Occipital lobe (tissue), 1 donor: ENCODE measurements around the gene OR5B2. TPM values are rescaled to one million over a fixed set of nuclear protein-coding genes. Genes with fewer than 3 reads are reported as not detected.

Source experiments
- total RNA-seq: library from RNA; depleted of rRNA; stranded (reverse); fragments of >200 nt; gene quantifications from one replicate; pipeline ENCODE4 v1.2.3, GENCODE V29; 2014

The OR5B2 gene
- total RNA-seq, 1 donor from 2014 or later, result not detected

Other genes starting within 250 kb of the OR5B2 start
- not detected for gene OR9Q2, start 239.1 kb downstream of the OR5B2 start, total RNA-seq
- gene OR1S2, start 224.0 kb downstream of the OR5B2 start, total RNA-seq, result not detected
- gene OR1S1, start 215.4 kb downstream of the OR5B2 start, total RNA-seq, result not detected
- not detected for gene OR10Q1, start 199.2 kb downstream of the OR5B2 start, total RNA-seq
- not detected for gene OR10W1, start 159.9 kb downstream of the OR5B2 start, total RNA-seq
- gene OR5B17, start 69.1 kb downstream of the OR5B2 start, total RNA-seq, result not detected
- gene OR5B3, start 21.2 kb downstream of the OR5B2 start, total RNA-seq, result not detected
- not detected for gene OR5B12, start 14.1 kb upstream of the OR5B2 start, total RNA-seq
- not detected for gene OR5B21, start 80.0 kb upstream of the OR5B2 start, total RNA-seq
- 2.7 TPM for gene LPXN, start 147.7 kb upstream of the OR5B2 start, total RNA-seq
- 56.0 TPM for gene ZFP91, start 150.9 kb upstream of the OR5B2 start, total RNA-seq
- gene CNTF, start 194.5 kb upstream of the OR5B2 start, total RNA-seq, result 2.7 TPM